Panc1 (cell line): Measurements from ENCODE around the gene ERBB2. TPM values are rescaled to one million over a fixed set of nuclear protein-coding genes. Genes with fewer than 3 reads are reported as not detected.

ENCODE experiments used
- ATAC-seq: fragments of 200-7000 bp; cut with Tn5 transposase; 2 replicates; pipeline ENCODE4 v1.9.1; 2020; ENCODE audit warnings: mild to moderate bottlenecking, moderate library complexity
- BruUV-seq: library from RNA; stranded (reverse); fragments of 400-500 nt; replicated peaks from 2 replicates; lab custom pipeline; 2021; lab: Mats Ljungman, UMichigan
- CTCF ChIA-PET: fragments of 300-600 bp; sonication (Branson Sonifier 250); formaldehyde crosslinking; loops from one replicate; lab custom pipeline; 2022; ENCODE audit warnings: antibody characterized with exemption; lab: Charles Lee
- POLR2A ChIA-PET: fragments of 300-600 bp; sonication (Branson Sonifier 250); formaldehyde crosslinking; loops from one replicate; lab custom pipeline; 2022; ENCODE audit warnings: antibody characterized with exemption; lab: Charles Lee
- DNase-seq: peaks from one replicate; pipeline ENCODE4 v3.0.0-alpha.2; 2010; ENCODE audit warnings: low read depth, low spot score
- H3K27ac ChIP-seq: 2 replicates; pipeline ENCODE4 v1.5.1; 2011; ENCODE audit warnings: mild to moderate bottlenecking, low read length, inconsistent platforms
- H3K27me3 ChIP-seq: fragments of 200-500 bp; sonication (Bioruptor generic); 2 replicates; pipeline ENCODE4 v1.6.0; 2014; ENCODE audit warnings: low read length, inconsistent platforms; ENCODE audit not compliant: control insufficient read depth, insufficient read depth
- H3K36me3 ChIP-seq: fragments of 200-500 bp; sonication (Bioruptor generic); 2 replicates; pipeline ENCODE4 v1.5.1; 2014; ENCODE audit warnings: inconsistent platforms, mild to moderate bottlenecking, low read length, moderate library complexity; ENCODE audit not compliant: control insufficient read depth, insufficient read depth
- H3K4me1 ChIP-seq: 2 replicates; pipeline ENCODE4 v1.5.1; 2011; ENCODE audit warnings: inconsistent platforms, mild to moderate bottlenecking, low read length, moderate library complexity; ENCODE audit not compliant: control insufficient read depth, insufficient read depth
- H3K4me3 ChIP-seq, 2 experiments: 2 replicates each; pipeline ENCODE4 v1.5.1; 2011 to 2012; ENCODE audit warnings: low read depth in 2 of 2, low read length in 2 of 2, mild to moderate bottlenecking in 2 of 2, inconsistent platforms in 1 of 2, moderate library complexity in 1 of 2
- H3K9me3 ChIP-seq: fragments of 200-500 bp; sonication (Bioruptor generic); 2 replicates; pipeline ENCODE4 v1.5.1; 2014; ENCODE audit warnings: low read depth, mild to moderate bottlenecking, inconsistent platforms, low read length, moderate library complexity; ENCODE audit not compliant: control insufficient read depth, insufficient read depth
- POLR2AphosphoS5 ChIP-seq: IDR thresholded peaks from 2 replicates; pipeline ENCODE4 v1.6.1; 2012; ENCODE audit warnings: mild to moderate bottlenecking, low read depth, low read length, moderate library complexity
- SIN3A ChIP-seq: IDR thresholded peaks from 2 replicates; pipeline ENCODE4 v1.6.1; 2012; ENCODE audit warnings: low read depth, mild to moderate bottlenecking, low read length, moderate library complexity, borderline replicate concordance; ENCODE audit not compliant: insufficient read depth
- TCF7L2 ChIP-seq: IDR thresholded peaks from 2 replicates; pipeline ENCODE4 v1.6.1; 2011; ENCODE audit warnings: mild to moderate bottlenecking, low read depth, low read length, inconsistent platforms
- in situ Hi-C: cut with HindIII; loops from 2 replicates; pipeline ENCODE4 v1.10.0; 2016; ENCODE audit warnings: low sequenced_read_pairs, low pct_unique_long_range_greater_than_20kb
- intact Hi-C: fragments of 100-400 bp; cut with micrococcal nuclease; formaldehyde crosslinking; loops from one replicate; pipeline ENCODE4 v1.10.0; 2022; ENCODE audit not compliant: unreplicated experiment
- total RNA-seq: library from RNA; stranded (reverse); gene quantifications from one replicate; pipeline ENCODE4 v1.2.1, GENCODE V29; 2021; ENCODE audit not compliant: unreplicated experiment
- TF ChIP-seq, protein P1 (sequence below): fragments of 450-650 bp; IDR thresholded peaks from 2 replicates; pipeline ENCODE4 v1.5.1; 2017; ENCODE audit warnings: mild to moderate bottlenecking
- TF ChIP-seq, protein P2 (sequence below), 2 experiments: IDR thresholded peaks; 2 replicates each; pipeline ENCODE4 v1.6.1; 2011 to 2012; ENCODE audit warnings: low read depth in 2 of 2, control low read depth in 1 of 2, low read length in 1 of 2, mild to moderate bottlenecking in 1 of 2, moderate library complexity in 1 of 2; ENCODE audit not compliant: insufficient read depth in 1 of 2

The ERBB2 gene
- total RNA-seq, 1 experiment from 2014 or later: 68.6 TPM

- Histone ChIP-seq H3K4me3 (no peak overlapping the region), H3K36me3 (no peaks in the 10 kb centered on the region), H3K9me3 (no peaks in the 10 kb centered on the region), H3K27me3 (no peaks in the 10 kb centered on the region; the same call in 1 of the 2 replicates), H3K4me1 (peaks cover 9% of the 10 kb centered on the region; the same call in 1 of the 2 replicates), H3K27ac (no peak overlapping the region)
- ChIA-PET CTCF (interaction anchor here (0.6 kb wide), 2 partner anchors 34 to 119 kb away, joined by 3 to 4 read pairs; no protein-coding TSS in a partner anchor), POLR2A (interaction anchor here (0.6 kb wide), 1 partner anchor 21 kb away, joined by 4 read pairs; no protein-coding TSS in a partner anchor)
- BruUV-seq: no TSS peak
- in situ Hi-C loops: no loop called here
- ATAC-seq (no peak), DNase-seq (no peak)
- TF ChIP-seq POLR2AphosphoS5: no peak
- TF ChIP-seq SIN3A: no peak
- TF ChIP-seq, protein P1, sequence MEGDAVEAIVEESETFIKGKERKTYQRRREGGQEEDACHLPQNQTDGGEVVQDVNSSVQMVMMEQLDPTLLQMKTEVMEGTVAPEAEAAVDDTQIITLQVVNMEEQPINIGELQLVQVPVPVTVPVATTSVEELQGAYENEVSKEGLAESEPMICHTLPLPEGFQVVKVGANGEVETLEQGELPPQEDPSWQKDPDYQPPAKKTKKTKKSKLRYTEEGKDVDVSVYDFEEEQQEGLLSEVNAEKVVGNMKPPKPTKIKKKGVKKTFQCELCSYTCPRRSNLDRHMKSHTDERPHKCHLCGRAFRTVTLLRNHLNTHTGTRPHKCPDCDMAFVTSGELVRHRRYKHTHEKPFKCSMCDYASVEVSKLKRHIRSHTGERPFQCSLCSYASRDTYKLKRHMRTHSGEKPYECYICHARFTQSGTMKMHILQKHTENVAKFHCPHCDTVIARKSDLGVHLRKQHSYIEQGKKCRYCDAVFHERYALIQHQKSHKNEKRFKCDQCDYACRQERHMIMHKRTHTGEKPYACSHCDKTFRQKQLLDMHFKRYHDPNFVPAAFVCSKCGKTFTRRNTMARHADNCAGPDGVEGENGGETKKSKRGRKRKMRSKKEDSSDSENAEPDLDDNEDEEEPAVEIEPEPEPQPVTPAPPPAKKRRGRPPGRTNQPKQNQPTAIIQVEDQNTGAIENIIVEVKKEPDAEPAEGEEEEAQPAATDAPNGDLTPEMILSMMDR: no peak
- TF ChIP-seq, protein P2, sequence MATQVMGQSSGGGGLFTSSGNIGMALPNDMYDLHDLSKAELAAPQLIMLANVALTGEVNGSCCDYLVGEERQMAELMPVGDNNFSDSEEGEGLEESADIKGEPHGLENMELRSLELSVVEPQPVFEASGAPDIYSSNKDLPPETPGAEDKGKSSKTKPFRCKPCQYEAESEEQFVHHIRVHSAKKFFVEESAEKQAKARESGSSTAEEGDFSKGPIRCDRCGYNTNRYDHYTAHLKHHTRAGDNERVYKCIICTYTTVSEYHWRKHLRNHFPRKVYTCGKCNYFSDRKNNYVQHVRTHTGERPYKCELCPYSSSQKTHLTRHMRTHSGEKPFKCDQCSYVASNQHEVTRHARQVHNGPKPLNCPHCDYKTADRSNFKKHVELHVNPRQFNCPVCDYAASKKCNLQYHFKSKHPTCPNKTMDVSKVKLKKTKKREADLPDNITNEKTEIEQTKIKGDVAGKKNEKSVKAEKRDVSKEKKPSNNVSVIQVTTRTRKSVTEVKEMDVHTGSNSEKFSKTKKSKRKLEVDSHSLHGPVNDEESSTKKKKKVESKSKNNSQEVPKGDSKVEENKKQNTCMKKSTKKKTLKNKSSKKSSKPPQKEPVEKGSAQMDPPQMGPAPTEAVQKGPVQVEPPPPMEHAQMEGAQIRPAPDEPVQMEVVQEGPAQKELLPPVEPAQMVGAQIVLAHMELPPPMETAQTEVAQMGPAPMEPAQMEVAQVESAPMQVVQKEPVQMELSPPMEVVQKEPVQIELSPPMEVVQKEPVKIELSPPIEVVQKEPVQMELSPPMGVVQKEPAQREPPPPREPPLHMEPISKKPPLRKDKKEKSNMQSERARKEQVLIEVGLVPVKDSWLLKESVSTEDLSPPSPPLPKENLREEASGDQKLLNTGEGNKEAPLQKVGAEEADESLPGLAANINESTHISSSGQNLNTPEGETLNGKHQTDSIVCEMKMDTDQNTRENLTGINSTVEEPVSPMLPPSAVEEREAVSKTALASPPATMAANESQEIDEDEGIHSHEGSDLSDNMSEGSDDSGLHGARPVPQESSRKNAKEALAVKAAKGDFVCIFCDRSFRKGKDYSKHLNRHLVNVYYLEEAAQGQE (IDR thresholded peaks at IDR 0.05; ENCODE audit: insufficient read depth in 1 of 2, low read depth in 2 of 2, low read length in 1 of 2): no peak
- TF ChIP-seq TCF7L2: no peak
- intact Hi-C loops: loop anchor here (5.0 kb wide), 1 partner anchor 125 kb away; the partner anchor contains the start of gene PPP1R1B
Observed at GRCh38 chr17:39752241-39752881, 52.5 kb downstream of the ERBB2 start.

GRCh38 chr17:39753514-39754160 is 53.8 kb downstream of the ERBB2 start:
- no TSS peak for BruUV-seq
- DNase-seq (no peak), ATAC-seq (peak; percentile 72)
- Histone ChIP-seq H3K27ac (peak overlapping the region; percentile 80), H3K4me1 (peaks cover 9% of the 10 kb centered on the region; the same call in 1 of the 2 replicates), H3K27me3 (no peaks in the 10 kb centered on the region; the same call in 1 of the 2 replicates), H3K36me3 (no peaks in the 10 kb centered on the region), H3K4me3 (peak overlapping the region; percentile 58 to 68), H3K9me3 (no peaks in the 10 kb centered on the region)
- TF ChIP-seq, protein P2 (IDR thresholded peaks at IDR 0.05; ENCODE audit: insufficient read depth in 1 of 2, low read depth in 2 of 2, low read length in 1 of 2): no peak
- no peak for TF ChIP-seq SIN3A
- TF ChIP-seq, protein P1: no peak
- peak; percentile 97 for TF ChIP-seq TCF7L2
- ChIA-PET CTCF (no interaction called here), POLR2A (no interaction called here)
- in situ Hi-C loops: no loop called here
- intact Hi-C loops: loop anchor here (5.0 kb wide), 1 partner anchor 126 kb away; the partner anchor contains the start of gene PPP1R1B
